ENCODE results near the gene TMEM50A.
"Not testable (repeated sequence)": the region's sequence is repeated elsewhere in the genome, so short reads cannot be mapped to it uniquely, and the experiment has no call there.

TMEM50A gene

DNA sequence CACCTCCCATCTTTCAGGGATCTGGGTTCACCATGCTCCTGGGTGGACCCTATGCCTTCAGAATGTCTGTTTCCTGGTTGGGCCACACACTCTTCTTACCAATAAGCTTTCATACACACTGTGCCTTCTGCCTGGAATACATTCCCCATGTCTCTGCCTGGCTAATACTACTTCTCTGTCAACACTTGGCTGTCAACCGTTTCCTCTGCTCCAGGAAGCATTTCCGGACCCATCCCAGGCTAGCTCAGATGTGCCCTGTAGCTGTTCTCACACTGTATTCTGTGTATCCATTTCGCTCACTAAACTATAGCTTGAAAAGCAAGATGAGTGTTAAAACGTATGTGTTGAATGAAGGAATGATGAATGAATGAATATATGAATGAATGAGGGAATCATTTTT, 49.0 kb downstream of the TMEM50A start:
- DNase-seq (ENCODE audit: low read depth in 2 of 2): not testable (repeated sequence)

DNA sequence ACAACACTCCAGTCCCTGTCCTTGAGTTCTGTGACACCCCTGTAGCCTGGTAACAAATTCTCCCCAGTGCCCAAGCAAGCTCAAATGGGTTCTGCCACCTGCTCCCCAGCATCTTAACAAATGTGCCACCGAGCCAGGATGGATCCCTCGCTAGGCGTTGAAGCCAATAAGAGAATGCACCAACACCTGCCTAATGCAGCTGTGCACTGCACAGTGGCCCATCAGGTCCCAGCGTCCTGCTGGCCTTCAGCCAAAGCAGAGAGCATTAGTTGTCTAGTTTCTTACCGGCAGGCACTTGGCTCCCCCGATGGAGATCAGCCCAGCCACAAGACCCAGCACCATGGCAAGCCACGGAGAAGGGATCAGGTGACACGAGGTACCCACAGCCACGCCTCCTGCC, 50.6 kb downstream of the TMEM50A start:
- DNase-seq (ENCODE audit: low read depth in 2 of 2): not testable (repeated sequence)

DNA sequence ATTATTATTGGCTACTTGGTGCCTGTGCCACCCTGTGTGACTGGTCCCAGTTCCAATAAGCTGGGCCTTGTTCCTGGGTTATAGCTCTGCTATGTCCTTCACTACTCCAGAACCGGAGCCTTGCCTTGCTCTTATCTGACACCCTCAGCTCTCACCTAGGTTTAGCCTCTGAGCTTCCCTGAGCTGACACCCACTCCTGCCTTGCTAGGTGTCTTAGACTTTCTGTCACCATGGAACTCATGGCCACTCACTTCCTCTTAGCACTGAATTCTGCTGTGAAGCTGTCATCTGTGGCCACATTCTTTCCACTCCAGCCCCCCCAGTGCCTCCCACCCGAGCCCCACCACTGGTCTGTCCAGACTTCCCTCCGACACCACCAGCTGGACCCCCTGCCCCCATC, 51.6 kb downstream of the TMEM50A start:
- not testable (repeated sequence) for DNase-seq (ENCODE audit: low read depth in 2 of 2)

DNA sequence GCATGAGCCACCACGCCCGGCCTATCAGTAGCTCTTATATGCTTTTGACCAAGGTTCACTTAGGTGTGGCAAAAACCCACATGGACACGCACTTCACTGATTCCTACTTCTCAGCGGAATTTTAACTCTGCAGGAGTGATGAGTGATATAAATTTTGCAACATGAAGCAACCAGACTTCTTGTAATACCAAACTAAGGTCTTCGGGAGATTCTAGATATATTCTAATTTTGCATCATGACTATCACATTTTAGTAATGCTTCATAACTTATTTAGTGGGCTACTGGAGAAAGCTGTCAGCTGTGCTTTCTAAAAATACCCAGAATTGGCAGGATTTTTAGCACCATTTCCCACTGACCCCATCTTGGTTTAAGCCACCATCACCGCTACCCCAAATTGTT, 54.7 kb downstream of the TMEM50A start:
- DNase-seq (ENCODE audit: low read depth in 2 of 2): no peak

DNA sequence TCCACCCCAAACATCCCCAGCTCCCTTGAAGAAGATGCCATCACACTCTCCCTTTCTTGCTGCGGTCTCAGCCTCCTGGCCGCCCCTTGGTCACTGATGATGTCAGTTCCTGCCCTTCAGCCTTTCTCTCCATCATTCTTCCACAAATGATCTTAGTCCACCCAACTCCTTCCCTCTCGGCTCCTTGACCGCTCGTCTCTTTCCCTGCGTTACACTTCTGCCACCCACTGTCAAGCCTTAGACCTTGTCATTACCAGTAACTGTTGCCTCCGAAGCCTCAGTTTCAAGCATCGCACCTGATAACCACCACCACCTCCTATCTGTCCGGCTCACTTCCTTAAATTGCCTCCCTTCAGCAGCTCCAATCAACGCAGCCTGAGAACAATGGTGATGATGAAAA, 59.4 kb downstream of the TMEM50A start:
- not testable (repeated sequence) for DNase-seq (ENCODE audit: low read depth in 2 of 2)

DNA sequence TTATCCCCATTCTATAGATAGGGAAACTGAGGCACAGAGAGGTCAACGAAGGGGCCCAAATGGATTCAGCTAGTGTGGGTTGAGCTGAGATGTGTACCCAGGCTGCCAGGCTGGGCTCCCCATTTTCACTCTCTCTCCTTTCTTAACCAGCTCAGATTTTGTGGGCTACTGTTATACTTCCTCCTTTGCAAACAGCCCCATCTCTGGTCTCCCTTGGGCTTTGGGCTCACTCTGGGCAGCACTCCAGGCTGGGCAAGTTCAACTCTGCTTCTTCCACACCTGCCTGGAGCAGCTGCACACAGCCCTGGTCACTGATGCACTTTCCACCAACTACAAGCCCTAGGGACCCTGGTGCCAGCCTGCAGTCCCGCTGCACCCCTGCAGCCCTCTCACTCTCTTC, 59.9 kb downstream of the TMEM50A start:
- not testable (repeated sequence) for DNase-seq (ENCODE audit: low read depth in 2 of 2)

DNA sequence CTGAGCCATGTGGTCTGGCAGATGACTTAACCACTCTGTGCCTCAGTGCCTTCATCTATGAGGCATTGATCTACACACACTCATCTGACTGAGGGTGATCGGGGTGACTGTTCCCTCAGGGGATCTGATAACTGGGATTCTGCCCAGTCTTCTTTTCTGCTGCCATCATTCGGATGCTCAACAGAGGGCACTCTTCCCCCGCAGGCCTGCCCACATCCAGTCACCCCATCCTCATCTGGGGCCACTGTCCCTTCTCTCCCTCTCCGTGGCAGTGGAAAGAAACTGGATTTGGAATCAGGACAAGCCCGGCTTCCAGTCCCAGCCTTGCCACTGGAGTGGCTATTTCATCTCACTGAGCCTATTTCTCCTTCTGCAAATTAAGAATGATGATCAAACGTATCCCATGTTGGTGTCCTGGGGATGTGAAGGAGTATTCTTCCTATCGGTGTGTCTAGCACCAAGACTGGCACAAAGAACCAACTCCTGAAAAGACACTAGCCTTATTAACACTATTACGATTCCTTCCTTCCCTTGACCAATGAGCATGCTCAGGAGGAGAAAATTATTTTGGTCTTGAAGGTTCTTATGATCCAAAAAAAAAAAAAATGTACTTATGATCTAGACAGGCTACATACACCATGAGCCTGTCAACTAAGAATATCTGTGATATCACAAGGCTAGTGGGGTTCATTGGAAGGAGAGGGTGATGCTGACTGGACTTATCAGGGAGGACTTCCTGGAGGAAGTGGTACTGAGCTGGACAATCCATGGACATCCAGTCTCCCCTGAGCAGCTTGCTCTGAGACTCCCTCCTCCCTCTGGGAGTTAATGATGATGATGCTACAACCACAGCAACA, 65.0 kb downstream of the TMEM50A start:
- not testable (repeated sequence) for DNase-seq (ENCODE audit: low read depth in 2 of 2)

DNA sequence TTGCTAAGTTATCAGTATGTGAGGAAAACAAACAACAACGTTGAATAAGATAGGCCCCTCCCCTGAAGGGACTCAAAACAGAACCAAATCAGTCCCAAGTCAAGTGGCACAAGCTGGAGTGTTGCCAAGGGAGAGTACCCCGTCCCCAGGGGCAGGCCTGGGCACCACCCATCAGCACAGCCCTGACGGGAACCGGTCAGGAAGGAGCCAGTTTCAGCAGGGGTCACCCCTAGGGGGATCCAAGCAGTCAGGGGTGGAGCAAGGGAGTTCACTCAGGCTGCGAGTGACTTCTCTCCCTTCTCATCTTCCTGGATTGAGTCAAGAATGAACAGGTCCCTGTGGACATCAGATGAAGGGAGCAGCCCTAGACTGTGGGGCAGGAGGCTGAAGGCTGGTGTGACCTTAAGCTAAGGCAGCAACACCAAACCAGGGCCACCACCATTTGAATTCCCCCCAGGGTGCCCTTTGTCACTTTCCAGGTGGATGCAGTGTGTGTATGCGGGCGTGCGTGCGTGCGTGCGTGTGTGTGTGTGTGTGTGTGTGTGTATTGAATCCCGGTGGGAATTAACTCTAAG, 67.7 kb downstream of the TMEM50A start:
- not testable (repeated sequence) for DNase-seq (ENCODE audit: low read depth in 2 of 2)

DNA sequence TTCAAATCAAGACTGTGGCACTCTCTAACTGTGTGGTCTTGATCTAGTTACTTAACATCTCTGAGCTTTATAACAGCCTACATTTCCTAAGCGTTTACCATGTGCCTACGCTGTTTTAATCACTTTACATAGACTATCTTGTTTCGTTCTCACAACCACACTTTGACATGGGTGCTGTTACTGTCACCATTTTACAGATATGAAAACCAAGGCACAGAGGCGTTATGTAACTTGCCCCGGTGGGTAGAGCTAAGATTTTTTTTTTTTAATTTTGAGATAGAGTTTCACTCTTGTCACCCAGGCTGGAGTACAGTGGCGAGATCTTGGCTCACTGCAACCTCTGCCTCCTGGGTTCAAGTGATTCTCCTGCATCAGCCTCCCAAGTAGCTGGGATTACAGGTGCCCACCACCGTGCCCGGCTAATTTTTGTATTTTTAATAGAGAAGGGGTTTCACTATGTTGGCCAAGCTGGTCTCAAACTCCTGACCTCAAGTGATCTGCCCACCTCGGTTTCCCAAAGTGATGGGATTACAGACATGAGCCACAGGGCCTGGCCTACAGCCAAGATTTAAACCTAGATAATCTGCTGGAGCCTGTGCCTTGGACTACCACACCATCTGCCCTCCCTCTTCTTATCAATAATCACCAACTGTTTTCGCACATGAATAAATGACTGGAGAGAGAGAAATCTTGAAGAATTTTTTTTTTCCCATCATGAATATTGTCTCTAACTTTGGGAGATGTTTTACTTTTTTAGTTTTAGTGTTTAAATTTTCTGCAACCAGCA, 71.7 kb downstream of the TMEM50A start:
- not testable (repeated sequence) for DNase-seq (ENCODE audit: low read depth in 2 of 2)
